ENCODE results near the gene MYBPC2.

Gene MYBPC2

DNA sequence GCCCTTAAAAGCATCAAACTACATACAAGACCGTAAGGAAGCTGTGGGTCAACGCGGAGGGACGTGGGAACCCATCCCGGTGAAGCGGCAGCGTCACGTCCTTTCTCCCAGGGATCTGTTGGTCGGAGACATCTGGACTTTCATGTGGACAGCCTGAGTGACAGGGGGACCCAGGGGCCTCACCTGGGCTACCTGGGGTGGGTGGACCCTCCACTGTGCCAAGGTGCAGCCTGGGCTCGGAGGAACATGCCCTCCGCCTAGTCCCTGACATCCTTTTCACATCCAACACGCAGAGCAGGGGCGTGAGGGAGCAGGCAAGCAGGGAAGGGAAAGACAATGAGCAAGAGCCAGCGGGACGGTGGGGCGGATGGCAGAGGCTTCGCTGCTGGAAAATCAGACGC, 57.7 kb downstream of the MYBPC2 start:
- no peak for ATAC-seq
- TF ChIP-seq BACH2 (CRISPR knock-in tag; IDR thresholded peaks at IDR 0.05; ENCODE audit: borderline replicate concordance) (no peak), ZNF70 (CRISPR knock-in tag; IDR thresholded peaks at IDR 0.05) (no peak), ZNF8 (CRISPR knock-in tag; IDR thresholded peaks at IDR 0.05) (no peak), ESRRG (CRISPR knock-in tag; IDR thresholded peaks at IDR 0.05) (no peak), ZNF565 (CRISPR knock-in tag; conservative IDR thresholded peaks at IDR 0.05; ENCODE audit: low read depth) (no peak), TCF4 (CRISPR knock-in tag; IDR thresholded peaks at IDR 0.05; ENCODE audit: borderline replicate concordance) (no peak), RARB (CRISPR knock-in tag; IDR thresholded peaks at IDR 0.05) (no peak), ZFP3 (CRISPR knock-in tag; IDR thresholded peaks at IDR 0.05) (no peak), ZC3H10 (CRISPR knock-in tag; IDR thresholded peaks at IDR 0.05) (no peak), CSRNP3 (CRISPR knock-in tag; IDR thresholded peaks at IDR 0.05) (no peak), GLIS3 (CRISPR knock-in tag; IDR thresholded peaks at IDR 0.05) (no peak), ISL1 (CRISPR knock-in tag; IDR thresholded peaks at IDR 0.05) (no peak), PPARA (CRISPR knock-in tag; IDR thresholded peaks at IDR 0.05; ENCODE audit: borderline replicate concordance) (no peak), SNAI2 (CRISPR knock-in tag; IDR thresholded peaks at IDR 0.05) (no peak), POU6F1 (CRISPR knock-in tag; IDR thresholded peaks at IDR 0.05; ENCODE audit: borderline replicate concordance, low read depth) (no peak), ARNTL (CRISPR knock-in tag; IDR thresholded peaks at IDR 0.05; ENCODE audit: borderline replicate concordance, low read depth) (no peak), OSR1 (CRISPR knock-in tag; IDR thresholded peaks at IDR 0.05) (no peak)
- TF ChIP-seq, protein P1, sequence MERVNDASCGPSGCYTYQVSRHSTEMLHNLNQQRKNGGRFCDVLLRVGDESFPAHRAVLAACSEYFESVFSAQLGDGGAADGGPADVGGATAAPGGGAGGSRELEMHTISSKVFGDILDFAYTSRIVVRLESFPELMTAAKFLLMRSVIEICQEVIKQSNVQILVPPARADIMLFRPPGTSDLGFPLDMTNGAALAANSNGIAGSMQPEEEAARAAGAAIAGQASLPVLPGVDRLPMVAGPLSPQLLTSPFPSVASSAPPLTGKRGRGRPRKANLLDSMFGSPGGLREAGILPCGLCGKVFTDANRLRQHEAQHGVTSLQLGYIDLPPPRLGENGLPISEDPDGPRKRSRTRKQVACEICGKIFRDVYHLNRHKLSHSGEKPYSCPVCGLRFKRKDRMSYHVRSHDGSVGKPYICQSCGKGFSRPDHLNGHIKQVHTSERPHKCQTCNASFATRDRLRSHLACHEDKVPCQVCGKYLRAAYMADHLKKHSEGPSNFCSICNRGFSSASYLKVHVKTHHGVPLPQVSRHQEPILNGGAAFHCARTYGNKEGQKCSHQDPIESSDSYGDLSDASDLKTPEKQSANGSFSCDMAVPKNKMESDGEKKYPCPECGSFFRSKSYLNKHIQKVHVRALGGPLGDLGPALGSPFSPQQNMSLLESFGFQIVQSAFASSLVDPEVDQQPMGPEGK (CRISPR knock-in tag; IDR thresholded peaks at IDR 0.05; ENCODE audit: borderline replicate concordance), result no peak
- TF ChIP-seq, protein P2, sequence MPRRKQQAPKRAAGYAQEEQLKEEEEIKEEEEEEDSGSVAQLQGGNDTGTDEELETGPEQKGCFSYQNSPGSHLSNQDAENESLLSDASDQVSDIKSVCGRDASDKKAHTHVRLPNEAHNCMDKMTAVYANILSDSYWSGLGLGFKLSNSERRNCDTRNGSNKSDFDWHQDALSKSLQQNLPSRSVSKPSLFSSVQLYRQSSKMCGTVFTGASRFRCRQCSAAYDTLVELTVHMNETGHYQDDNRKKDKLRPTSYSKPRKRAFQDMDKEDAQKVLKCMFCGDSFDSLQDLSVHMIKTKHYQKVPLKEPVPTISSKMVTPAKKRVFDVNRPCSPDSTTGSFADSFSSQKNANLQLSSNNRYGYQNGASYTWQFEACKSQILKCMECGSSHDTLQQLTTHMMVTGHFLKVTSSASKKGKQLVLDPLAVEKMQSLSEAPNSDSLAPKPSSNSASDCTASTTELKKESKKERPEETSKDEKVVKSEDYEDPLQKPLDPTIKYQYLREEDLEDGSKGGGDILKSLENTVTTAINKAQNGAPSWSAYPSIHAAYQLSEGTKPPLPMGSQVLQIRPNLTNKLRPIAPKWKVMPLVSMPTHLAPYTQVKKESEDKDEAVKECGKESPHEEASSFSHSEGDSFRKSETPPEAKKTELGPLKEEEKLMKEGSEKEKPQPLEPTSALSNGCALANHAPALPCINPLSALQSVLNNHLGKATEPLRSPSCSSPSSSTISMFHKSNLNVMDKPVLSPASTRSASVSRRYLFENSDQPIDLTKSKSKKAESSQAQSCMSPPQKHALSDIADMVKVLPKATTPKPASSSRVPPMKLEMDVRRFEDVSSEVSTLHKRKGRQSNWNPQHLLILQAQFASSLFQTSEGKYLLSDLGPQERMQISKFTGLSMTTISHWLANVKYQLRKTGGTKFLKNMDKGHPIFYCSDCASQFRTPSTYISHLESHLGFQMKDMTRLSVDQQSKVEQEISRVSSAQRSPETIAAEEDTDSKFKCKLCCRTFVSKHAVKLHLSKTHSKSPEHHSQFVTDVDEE (CRISPR knock-in tag; IDR thresholded peaks at IDR 0.05), result no peak
- TF ChIP-seq, protein P3, sequence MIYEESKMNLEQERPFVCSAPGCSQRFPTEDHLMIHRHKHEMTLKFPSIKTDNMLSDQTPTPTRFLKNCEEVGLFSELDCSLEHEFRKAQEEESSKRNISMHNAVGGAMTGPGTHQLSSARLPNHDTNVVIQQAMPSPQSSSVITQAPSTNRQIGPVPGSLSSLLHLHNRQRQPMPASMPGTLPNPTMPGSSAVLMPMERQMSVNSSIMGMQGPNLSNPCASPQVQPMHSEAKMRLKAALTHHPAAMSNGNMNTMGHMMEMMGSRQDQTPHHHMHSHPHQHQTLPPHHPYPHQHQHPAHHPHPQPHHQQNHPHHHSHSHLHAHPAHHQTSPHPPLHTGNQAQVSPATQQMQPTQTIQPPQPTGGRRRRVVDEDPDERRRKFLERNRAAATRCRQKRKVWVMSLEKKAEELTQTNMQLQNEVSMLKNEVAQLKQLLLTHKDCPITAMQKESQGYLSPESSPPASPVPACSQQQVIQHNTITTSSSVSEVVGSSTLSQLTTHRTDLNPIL (CRISPR knock-in tag; IDR thresholded peaks at IDR 0.05; ENCODE audit: low read depth), result no peak

GRCh38 chr19:50490991-50491472, 58.3 kb downstream of the MYBPC2 start:
- ATAC-seq, result no peak
- TF ChIP-seq ISL1 (CRISPR knock-in tag; IDR thresholded peaks at IDR 0.05) (no peak), ARNTL (CRISPR knock-in tag; IDR thresholded peaks at IDR 0.05; ENCODE audit: borderline replicate concordance, low read depth) (no peak), ZFP30 (CRISPR knock-in tag; IDR thresholded peaks at IDR 0.05) (no peak), ZNF565 (CRISPR knock-in tag; conservative IDR thresholded peaks at IDR 0.05; ENCODE audit: low read depth) (no peak), ZNF70 (CRISPR knock-in tag; IDR thresholded peaks at IDR 0.05) (no peak), TOX (CRISPR knock-in tag; IDR thresholded peaks at IDR 0.05; ENCODE audit: borderline replicate concordance) (no peak), SNAI2 (CRISPR knock-in tag; IDR thresholded peaks at IDR 0.05) (no peak), OSR1 (CRISPR knock-in tag; IDR thresholded peaks at IDR 0.05) (no peak), POU6F1 (CRISPR knock-in tag; IDR thresholded peaks at IDR 0.05; ENCODE audit: borderline replicate concordance, low read depth) (no peak), GLIS3 (CRISPR knock-in tag; IDR thresholded peaks at IDR 0.05) (no peak), ZNF8 (CRISPR knock-in tag; IDR thresholded peaks at IDR 0.05) (no peak), CSRNP3 (CRISPR knock-in tag; IDR thresholded peaks at IDR 0.05) (no peak)
- TF ChIP-seq, protein P2 (CRISPR knock-in tag; IDR thresholded peaks at IDR 0.05), result no peak

Measured in SK-N-SH treated with all-trans-retinoic acid at 6 μM for 48 hours (cell line).